Vagina (tissue), 2 donors: ENCODE data around the gene KRTAP10-1.

Experiments
- POLR2A ChIP-seq, 2 donors: fragments of 450-650 bp; IDR thresholded peaks; one replicate each; pipeline ENCODE4 v1.6.1; 2017; ENCODE audit warnings: antibody characterized with exemption in 2 of 2, mild to moderate bottlenecking in 2 of 2, moderate library complexity in 2 of 2
- TF ChIP-seq, protein P1 (sequence below), 3 experiments: fragments of 450-650 bp in 2 of 3; fragments of 200-600 bp in 1 of 3; sonication (generic) in 1 of 3; IDR thresholded peaks; one replicate each; pipeline ENCODE4 v1.5.1; 2017 to 2019; ENCODE audit warnings: antibody characterized with exemption in 3 of 3, mild to moderate bottlenecking in 2 of 3, moderate library complexity in 2 of 3

DNA sequence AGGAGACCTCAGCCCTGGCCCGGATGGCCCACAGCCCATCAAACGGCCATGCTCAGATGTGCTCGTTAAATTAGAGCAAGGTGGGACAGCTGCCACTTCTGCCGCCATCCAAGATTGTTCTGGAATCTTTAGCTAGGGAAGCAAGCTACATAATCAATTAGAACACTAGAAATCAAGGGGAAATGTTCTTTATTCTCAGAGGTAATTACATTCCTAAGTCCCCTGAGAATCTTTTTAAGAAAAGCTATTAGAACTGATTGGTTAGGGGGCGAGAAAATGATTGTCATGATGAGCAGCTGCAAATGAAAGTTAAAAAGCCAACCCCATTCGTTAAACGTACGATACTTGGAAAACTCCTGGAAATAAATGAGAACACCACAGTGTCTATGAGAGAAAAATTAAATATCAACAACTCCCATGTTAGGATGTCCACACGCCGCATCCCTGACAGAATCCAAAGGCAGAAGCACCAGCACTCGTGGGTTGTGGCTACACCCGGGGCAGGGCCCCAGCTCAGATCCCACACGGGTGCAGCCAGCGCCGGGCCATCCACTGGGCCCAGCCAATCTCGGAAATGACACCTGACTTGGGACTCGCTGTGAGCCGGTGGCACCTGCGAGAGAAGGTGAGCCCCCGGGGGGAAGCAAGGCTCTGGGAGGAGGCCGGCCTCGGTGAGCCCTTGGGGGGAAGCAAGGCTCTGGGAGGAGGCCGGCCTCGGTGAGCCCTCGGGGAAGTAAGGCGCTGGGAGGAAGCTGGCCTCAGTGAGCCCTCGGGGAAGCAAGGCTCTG lies 37.6 kb downstream of the KRTAP10-1 start:
- TF ChIP-seq, protein P1, sequence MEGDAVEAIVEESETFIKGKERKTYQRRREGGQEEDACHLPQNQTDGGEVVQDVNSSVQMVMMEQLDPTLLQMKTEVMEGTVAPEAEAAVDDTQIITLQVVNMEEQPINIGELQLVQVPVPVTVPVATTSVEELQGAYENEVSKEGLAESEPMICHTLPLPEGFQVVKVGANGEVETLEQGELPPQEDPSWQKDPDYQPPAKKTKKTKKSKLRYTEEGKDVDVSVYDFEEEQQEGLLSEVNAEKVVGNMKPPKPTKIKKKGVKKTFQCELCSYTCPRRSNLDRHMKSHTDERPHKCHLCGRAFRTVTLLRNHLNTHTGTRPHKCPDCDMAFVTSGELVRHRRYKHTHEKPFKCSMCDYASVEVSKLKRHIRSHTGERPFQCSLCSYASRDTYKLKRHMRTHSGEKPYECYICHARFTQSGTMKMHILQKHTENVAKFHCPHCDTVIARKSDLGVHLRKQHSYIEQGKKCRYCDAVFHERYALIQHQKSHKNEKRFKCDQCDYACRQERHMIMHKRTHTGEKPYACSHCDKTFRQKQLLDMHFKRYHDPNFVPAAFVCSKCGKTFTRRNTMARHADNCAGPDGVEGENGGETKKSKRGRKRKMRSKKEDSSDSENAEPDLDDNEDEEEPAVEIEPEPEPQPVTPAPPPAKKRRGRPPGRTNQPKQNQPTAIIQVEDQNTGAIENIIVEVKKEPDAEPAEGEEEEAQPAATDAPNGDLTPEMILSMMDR (IDR thresholded peaks at IDR 0.05): no peak
- no peak for TF ChIP-seq POLR2A (IDR thresholded peaks at IDR 0.05)
